GM20431 (cell line): ENCODE data around the gene MATCAP1.

ENCODE experiments used
- in situ Hi-C: fragments of 300-500 bp; cut with MseI, MboI; formaldehyde crosslinking; loops from one replicate; pipeline ENCODE4 v1.15.0; 2020; ENCODE audit warnings: low sequenced_read_pairs; ENCODE audit not compliant: unreplicated experiment

The MATCAP1 gene

DNA sequence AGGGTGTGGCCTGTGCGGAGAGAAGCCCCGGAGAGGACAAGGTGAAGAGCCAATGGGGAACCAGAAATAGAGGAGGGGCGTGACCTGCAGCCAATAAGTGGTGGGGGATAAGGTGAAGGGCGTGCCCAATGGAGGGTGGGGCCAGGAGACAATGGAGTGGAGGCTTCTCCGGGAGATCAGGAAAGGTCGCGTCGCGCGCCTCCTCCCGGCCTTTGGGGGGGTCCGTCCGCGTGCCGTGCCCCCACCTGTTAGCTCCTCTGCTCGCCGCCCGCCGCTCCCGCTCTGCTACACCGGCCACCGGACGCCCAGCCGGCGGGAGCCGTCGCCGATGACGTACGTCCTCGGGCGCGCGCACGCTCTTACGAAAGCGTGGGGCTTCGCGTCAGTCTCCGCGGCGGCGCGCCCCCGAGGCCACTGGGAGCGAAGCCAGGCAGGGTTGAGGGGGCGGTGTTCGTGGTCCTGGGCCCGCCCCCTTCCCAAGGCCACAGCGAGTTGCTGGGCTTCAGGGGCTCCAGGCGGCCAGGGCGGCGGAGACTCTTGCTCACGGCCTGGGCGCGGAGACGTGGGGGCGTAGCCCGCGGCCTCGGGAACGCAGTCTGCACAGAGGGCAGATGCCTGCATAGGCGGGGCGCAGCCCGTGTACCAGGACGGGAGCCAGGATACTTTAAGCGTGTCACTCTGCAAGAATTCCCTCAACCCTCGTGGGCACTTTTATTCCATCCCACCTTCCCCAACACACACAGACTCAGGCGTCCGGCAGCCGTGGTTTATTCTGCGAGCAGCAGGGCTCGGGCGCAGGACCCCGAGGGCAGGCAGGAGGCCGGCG is at the start of gene MATCAP1:
MATCAP1 (minus strand) TSS at position 337 of the 826 bp plus-strand sequence. CDS start 3,353 bp downstream, outside the sequence.
- in situ Hi-C loops = no loop called here

DNA sequence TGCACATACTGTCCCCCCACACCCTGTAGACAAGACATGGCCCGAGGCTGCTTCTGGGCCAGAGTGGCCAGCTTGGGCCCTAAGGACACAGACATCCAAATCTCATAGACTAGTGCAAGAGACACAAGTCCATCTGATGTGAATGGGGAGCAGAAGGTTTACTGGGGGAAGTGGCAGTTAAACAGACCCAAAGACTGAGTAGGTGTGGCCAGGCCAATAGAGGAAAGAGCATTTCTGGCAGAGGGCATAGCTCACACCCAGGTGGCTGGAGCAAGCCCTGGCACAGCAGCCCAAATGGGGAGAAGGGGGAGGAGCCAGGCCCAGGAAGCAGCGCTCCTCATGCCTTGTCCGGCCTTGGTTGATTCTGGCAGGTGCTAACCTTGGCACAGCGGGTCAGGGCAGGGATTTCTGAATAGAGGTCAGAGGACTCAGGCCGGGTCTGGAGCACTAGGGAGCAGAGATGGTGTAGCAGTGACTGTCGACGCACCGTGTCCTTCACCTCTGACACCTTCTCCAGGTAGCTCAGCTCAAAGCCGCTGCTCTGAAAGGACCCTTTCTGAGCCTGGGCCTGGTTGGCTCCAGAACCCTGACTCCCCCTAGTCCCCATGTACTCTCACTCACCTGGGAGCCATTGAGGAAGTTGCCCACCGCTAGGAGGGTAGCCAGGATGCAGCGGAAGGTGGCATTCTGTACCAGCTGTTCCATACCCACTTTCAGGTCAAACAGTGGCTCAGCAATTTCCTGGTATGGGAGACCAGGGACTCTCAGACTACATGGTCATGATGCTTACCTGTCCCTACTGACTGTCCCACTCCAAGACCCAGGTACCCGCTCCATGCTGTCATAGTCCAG is 47.3 kb upstream of the MATCAP1 start:
- in situ Hi-C loops = no loop called here

DNA sequence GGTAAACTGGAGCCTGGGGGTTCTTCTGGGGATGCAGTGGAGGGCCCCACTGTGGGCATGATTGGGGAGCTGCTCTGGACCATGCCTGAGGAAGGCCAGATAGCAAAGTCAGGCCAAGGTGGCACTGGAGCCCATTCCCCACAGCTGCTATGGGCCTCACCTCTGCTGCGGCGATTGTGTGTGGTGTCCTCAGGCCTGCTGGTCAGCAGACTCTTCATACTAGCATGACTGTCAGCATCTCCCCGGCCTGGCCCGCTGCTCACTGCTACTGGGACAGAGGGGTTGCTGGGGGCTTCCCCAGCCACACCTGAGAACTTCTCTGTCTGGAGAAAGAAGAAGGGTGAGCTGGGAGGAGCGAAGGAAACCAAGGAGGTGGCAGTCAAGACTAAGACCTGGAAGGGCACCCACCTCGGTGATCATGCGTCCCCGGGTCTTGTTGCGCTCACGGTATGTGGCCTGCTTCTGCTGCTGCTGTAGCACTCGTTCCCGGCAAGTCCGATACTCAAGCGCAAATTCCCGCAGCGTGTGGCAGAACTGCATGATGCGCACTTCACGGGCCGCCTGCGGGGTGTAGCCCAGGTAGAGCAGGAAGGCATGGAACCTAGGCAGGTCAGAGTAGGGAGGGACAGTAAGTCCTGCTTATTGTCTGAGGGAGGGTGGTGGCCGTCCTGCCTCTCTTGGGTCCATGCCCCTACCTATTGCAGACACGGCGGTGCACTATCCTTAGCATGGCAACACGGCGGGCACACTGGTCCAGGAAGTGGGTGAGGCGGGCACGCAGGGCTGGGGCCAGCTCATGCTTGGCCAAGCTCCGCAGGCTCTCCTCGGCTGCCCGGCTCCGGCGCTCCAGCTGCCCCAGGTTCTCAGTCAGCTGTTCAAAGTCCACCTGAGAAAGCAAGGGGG is 46.4 kb upstream of the MATCAP1 start:
- in situ Hi-C loops = no loop called here

DNA sequence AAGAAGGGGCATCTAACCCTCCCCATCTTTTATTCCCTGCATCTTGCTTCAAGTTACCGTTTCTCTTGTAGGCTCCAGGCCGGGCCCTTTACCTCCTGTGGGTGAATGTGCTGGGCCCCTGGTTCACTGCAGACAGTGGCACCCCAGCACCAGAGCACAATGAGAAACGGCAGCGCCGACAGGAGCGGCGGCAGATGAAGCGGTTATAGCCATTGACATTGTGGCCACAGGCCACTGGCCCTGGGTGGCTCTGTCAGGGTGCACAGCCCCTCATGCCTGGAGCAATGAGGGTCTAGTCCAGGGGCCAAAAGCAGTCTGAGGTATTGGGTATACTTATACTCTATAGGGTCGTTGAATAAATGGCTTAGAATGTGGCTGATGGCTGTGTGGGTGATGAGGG is 45.1 kb upstream of the MATCAP1 start:
- in situ Hi-C loops = no loop called here

DNA sequence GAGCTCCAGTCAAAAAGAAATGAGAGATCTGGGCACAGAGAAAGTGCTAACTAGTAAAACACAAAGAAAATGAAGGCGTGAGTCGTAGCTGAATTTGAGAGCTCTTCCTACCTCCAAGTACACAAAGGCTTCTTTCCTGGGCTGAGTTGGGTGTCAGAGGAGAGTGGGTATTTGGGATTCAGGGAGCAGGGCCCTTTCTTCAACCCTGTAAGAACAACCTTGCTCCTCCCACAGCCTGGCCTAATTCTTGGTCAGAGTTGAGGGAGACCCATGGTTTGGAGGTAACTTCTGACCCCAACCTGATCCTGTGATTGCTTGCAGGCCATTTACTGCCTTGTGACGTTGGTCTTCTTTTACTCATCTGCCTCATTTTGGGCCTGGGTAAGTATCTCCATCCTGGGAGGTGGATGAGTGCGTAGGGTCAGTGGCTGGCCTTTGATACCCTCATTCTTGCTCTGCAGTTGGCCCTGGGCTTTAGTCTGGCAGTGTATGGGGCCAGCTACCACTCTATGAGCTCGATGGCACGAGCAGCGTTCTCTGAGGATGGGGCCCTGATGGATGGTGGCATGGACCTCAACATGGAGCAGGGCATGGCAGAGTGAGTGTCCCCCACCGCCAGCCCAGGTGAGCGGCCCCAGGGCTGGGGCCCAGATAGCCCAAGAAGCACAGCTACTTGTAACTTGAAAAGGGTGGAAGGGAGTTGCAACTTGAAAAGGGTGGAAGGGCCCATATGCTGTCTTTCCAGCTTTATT is 44.4 kb upstream of the MATCAP1 start:
- in situ Hi-C loops = no loop called here

DNA sequence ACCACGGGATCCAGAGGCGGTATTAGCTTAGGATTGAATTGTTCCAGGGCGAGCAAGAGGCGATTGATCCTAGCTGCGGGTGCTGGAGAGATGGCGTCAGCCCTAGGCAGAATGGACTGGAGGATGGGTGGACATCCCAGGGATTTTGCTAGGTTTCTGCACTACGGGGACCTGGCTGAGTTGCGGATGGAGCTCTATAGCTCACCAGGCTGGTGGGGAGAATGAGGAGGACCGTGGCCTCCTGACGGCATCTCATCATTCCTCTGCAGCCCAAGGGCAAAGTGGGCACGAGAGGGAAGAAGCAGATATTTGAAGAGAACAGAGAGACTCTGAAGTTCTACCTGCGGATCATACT is 43.8 kb upstream of the MATCAP1 start:
- in situ Hi-C loops = no loop called here

DNA sequence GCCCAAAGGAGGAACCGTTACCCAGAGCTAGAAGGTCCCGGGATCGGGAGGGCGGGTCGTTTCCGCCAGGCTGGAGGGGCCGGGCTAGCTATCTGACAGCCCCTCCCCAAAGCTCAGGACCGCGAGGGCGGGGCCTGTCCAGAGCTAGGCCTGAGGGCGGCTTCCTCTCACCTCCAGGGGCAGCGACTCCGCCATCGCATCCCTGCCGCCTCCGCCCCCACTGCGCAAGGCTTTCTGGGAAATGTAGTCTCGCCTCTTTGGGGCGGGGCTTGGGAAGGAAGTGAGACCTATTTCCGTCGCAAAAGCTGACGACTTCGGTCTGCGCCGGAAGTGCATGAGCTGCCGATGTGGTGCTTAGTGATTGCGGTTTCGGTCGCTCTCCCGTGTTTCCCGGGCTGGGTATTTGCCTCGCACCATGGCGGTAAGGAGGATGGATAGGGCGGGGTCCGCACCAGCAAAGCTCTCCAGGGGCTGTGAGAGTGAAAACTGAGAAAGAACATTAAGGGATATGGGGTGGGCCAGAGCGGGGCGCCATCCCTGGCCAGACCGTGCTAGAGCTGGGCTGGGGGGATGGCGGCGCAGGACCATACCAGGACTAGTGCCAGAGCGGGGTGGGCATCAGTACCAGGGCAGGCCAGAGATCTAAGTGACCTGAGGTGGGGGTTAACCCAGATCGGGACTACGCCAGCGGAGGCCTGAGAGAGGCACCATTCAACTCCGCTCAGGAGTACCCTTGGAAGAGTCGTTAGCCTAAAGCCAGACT is 43.2 kb upstream of the MATCAP1 start, which contains the start of gene TMEM208:
TMEM208 (plus strand) TSS at position 327 of the 763 bp plus-strand sequence; CDS start at position 416, 89 bp downstream.
- in situ Hi-C loops = no loop called here

DNA sequence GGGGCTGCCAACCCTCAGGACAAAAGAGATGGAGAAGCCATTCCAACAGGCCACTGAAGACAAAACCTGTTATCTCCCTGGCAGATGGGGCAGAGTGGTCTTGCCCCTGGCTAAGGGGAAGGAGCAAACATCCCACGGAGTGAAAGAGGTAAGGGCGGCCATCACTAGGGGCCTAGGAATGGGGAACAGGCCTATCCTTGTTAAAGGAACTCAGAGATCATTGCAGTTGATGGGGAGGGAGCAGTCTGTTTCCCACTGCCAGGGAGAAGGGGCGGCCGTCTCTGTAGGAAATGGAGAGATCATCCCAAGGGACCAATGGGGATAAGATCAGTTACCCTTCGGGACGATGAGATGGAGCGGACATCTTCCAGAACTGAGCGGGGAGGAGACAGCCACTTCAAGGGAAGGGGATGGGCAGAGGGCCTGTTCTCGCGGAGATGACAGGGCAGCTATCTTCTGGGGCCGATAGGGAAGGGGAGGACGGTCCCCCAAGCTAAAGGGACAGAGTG is 42.6 kb upstream of the MATCAP1 start:
- in situ Hi-C loops = no loop called here

DNA sequence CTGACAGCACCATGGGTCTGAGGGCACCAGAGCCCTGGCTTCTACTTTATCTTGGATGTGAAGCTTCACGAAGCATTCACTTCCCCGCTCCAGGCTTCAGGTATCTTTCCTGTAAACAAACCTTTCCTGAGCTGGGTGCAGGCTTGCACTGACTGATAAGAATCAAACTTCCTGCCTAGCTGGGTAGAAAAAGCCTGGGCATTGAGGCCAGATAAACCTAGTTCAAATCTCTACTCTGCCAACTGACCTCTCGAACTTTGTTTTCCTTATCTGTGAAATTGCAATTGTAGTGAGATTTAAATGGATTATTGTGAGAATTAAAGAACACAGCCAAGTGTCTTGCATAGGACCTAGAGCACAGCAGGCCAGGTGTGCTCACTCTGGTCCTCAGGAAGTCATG is 40.2 kb upstream of the MATCAP1 start:
- in situ Hi-C loops = no loop called here

DNA sequence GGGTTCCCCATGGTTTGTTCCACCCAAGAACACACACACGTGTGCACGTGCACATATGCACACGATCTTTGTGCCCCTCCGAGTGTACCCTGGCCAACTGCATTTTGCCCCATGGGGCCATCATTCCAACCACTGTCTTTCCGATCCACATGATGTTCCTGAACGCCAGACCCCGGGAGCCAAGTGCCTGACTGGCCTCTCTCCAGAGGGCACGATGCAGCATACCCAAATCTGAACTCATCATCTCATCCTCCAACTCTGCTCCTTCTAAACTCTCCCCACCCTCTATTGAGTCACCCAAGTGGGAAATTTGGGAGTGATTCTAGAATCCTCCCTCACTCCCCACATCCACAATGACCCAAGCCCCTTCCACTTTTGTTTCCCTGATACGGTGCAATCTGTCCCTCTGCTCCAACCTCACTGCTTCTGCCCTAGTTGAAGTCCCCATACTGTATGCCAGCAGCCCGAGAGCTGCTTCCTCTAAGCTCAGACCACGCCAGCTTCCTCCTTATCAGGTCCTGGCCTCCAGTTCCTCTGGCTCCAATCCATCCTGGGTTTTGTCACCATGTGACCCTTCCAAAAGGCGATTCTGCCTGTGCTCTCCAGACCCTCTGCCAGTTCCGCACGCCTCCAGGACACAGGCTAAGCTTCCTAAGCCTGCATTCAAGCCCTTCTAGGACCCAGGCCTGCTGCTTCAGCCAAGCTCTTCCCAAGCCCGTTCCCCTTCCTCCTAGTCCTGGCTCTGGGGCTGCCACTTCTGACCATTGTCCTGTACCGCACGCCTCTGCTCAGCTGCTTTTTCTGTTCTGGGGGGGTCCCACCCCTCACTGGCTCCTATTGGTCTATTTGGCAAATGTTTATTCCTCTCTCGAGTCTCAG is 33.1 kb upstream of the MATCAP1 start:
- in situ Hi-C loops = no loop called here

DNA sequence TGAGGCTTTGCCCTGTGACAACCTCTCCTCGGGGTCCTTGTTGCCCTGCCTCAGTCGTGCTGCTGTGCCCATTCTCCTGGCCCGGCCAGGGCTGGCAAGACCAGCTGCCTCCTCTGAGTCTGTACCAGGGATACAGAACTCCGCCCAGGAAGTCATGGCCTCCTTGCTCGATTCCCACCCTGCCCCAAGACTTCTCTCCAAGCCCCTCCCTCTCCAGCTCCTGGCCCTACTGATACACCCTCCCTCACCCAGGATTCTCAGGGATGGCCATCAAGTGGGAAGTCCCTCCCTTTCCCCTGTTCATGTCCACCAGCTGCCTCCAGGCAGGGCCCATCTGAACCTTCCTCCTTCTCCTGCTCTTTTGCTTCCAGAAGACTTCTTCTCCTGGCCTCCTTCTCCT is 31.9 kb upstream of the MATCAP1 start:
- in situ Hi-C loops = no loop called here

DNA sequence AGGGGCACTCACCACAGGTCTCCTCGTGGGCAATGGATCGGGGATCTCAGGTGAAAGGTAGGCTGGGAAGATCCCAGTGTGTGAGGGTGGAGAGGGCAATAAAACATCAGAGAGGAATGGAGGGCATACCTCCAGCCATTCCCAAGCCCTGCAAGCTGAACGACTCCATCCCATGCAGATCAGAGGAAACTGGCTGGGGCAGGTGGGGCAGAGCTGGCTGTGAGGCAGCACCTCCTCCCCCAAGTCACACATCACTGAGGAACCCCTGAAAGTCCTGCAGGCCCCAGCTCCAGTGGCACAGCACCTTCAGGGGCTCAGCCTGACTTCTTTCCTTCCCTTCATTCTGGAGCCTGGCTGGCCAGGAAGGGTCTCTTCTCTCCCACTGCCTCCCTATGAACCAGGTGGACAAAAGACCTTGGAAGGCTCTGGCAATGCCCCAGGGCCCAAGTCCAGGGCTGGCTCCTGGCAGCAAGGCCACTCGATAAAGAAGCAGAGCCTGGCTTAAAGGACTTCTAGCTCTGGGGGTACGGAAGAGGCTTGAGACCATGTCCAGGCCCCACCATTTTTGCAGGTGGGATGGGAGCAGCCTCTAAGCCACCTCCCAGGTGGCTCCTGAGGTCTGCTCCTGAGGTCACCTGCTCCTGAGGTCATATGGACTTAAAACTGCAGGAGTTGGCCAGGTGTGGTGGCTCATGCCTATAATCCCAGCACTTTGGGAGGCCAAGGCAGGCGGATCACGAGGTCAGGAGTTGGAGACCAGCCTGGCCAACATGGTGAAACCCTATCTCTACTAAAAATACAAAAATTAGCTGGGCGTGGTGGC is 29.6 kb upstream of the MATCAP1 start:
- in situ Hi-C loops = no loop called here

DNA sequence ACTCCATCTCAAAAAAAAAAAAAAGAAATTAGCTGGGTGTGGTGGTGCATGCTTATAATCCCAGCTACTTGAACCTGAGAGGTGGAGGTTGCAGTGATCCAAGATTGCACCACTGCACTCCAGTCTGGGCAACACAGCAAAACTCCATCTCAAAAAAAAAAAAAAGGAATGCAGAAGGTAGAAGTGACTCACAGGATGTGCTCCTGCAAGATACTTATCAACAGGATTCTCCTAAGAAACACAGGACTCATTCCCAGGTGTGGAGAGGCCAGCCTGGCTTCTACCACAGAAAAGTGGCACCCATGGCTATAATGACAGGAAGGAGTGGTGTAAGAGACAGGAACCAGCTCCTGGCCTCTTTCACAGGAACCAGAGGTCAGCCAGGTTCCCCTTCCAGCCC is 29.0 kb upstream of the MATCAP1 start:
- in situ Hi-C loops = no loop called here

DNA sequence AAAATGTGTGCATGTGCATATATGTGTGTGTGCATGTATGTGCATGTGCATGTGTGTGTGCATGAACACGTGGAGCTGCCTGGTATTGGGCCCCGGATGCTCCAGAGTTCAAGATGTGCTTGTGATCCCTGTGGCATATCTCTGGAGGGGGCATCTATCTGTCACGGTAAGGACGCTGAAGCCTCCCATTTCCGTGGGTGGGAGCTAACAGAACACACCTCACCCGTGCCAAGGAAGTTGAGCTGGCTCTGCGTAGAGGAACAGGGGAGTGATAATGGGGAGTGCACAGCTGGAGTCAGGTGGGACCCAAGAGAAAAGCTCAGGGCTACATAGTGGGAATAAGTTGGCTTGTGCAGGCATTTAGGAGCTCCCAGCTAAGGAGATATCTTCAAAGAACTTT is 27.9 kb upstream of the MATCAP1 start:
- in situ Hi-C loops = no loop called here

DNA sequence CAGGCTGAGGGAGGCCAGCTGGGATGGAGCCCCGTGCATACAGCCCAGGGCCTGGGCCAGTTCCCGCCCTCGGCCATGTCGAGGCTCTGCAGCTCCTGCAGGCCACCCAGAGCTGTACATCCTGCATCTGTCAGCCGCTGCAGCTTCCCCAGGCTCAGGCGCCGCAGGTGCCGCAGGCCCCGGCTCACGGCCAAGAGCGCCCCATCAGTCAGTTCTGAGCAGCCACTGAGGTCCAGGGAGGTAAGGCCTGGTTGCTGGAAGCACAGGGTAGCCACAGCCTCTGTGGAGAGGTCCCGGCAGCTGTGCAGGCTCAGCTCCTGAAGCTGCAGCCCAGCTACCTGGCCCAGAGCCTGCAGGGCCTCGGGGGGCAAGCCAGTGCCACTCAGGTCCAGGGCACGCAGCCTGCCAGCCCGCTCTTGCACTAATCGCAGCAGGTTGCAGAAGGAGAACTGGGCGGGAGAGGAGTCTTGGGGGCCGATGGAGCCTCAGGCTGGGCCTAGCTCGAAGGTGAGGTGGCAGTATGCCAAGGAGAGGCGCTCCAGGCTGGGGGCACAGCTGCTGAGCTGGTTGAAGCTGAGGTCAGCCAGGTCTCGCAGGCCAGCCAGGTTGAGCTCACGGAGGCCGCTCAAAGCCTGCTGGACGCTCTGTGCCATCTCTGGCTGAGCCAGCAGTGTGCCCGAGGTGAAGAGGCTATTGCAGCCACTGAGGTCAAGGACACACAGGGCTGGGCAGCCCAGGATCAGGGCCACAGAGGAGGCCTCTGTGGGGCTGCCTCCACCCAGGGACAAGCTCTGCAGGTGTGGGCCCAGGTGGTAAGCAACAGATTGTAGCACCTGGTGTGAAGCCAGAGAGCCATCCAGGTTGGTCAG is 26.5 kb upstream of the MATCAP1 start:
- in situ Hi-C loops = no loop called here

DNA sequence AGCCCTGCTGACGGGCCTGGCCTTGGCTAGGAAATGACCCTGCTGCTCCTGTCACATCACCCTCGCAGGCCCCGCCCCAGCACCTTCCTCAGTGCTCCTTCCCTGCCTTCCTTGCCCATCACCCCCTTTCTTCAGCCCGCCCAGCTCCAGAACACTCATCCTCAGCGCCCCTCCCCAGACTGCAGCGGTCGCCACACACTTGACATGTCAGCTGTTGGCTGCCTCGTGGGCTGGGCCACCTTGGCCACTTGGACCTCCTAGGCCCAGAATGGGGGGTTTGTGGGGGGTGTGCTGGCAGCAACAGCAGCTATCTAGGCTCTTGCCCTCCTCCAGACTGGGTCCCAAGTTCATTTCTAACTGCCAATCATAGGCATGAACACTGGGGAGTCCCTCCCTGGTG is 25.8 kb upstream of the MATCAP1 start:
- in situ Hi-C loops = no loop called here
